ENCODE measurements around the gene RAPGEF5.

Gene RAPGEF5

GRCh38 chr7:22074897-22075296, 282.1 kb downstream of the RAPGEF5 start:
- DNase-seq = no peak

Measured in NCI-H1105 (cell line).